Stomach (tissue), 9 donors: ENCODE measurements around the gene GATA3. TPM values are rescaled to one million over a fixed set of nuclear protein-coding genes. Genes with fewer than 3 reads are reported as not detected.

Source experiments
- DNase-seq, 2 donors: peaks; one replicate each; pipeline versions ENCODE4 v3.0.0 to v3.0.0-alpha.2; 2013 to 2019
- H3K27ac ChIP-seq, 5 donors: fragments of 200-600 bp in 4 of 5; sonication (generic) in 4 of 5; one replicate each; pipeline ENCODE4 v1.5.1; 2013 to 2019; ENCODE audit warnings: mild to moderate bottlenecking in 1 of 5, moderate library complexity in 1 of 5
- H3K27me3 ChIP-seq, 3 donors: fragments of 200-600 bp; sonication (generic); one replicate each; pipeline ENCODE4 v1.5.1; 2017 to 2019; ENCODE audit warnings: mixed run types in 1 of 3
- H3K36me3 ChIP-seq, 4 donors: fragments of 200-600 bp; sonication (generic); 1 replicate in 3 of 4; 2 replicates in 1 of 4; pipeline ENCODE4 v1.5.1; 2016 to 2019
- H3K4me1 ChIP-seq, 4 donors: fragments of 200-600 bp; sonication (generic); one replicate each; pipeline ENCODE4 v1.5.1; 2016 to 2019
- H3K4me3 ChIP-seq, 4 donors: fragments of 200-600 bp; sonication (generic) in 3 of 4; one replicate each; pipeline ENCODE4 v1.5.1; 2016 to 2019; ENCODE audit warnings: mild to moderate bottlenecking in 1 of 4
- H3K9me3 ChIP-seq, 4 donors: fragments of 200-600 bp; sonication (generic); one replicate each; pipeline ENCODE4 v1.5.1; 2016 to 2019
- CTCF ChIP-seq, 7 experiments: fragments of 450-650 bp in 4 of 7; fragments of 200-600 bp in 3 of 7; sonication (generic) in 3 of 7; IDR thresholded peaks; one replicate each; pipeline ENCODE4 v1.5.1; 2016 to 2019; ENCODE audit warnings: antibody characterized with exemption in 7 of 7, control low read depth in 2 of 7, mild to moderate bottlenecking in 1 of 7
- EP300 ChIP-seq: sonication (generic); formaldehyde crosslinking; IDR thresholded peaks from one replicate; pipeline ENCODE4 v1.6.1; 2017; ENCODE audit warnings: antibody characterized with exemption
- POLR2A ChIP-seq, 4 donors: fragments of 450-650 bp; IDR thresholded peaks; one replicate each; pipeline ENCODE4 v1.6.1; 2016; ENCODE audit warnings: antibody characterized with exemption in 4 of 4, control low read depth in 2 of 4, mild to moderate bottlenecking in 1 of 4, moderate library complexity in 1 of 4
- POLR2AphosphoS5 ChIP-seq, 3 donors: sonication (generic); formaldehyde crosslinking; IDR thresholded peaks; one replicate each; pipeline ENCODE4 v1.6.1; 2016; ENCODE audit warnings: antibody characterized with exemption in 3 of 3
- WGBS, 5 donors: extraction: QIAGEN DNeasy Blood & Tissue Kit in 3 of 5; methylation state at CpG; one replicate each; pipeline versions ENCODE4 v1.1.5 to v1.1.7; 2013 to 2018; 5-methylcytosine and 5-hydroxymethylcytosine counted together
- intact Hi-C: fragments of 100-400 bp; cut with DNase I; formaldehyde crosslinking; loops from one replicate; pipeline ENCODE4 v1.15.1; 2023; ENCODE audit warnings: low total_unique reads
- polyA plus RNA-seq, 3 donors: library from polyadenylated mRNA; stranded (reverse); fragments of 200-250 nt; gene quantifications; one replicate each; pipeline ENCODE4 v1.2.3, GENCODE V29; 2013
- total RNA-seq, 5 donors: library from RNA; depleted of rRNA; stranded (reverse); fragments of >200 nt; gene quantifications; one replicate each; pipeline versions ENCODE4 v1.1.0 to v1.2.3, GENCODE V29; 2014 to 2016
- donor health status: healthy with polysubstance abuse.
- donor health status: Bipolar disorder and iron deficiency.
- donor health status: healthy.

GATA3 gene
- total and polyA plus RNA-seq, 8 donors = 0.12 to 1.2 (median 0.18) TPM; not detected in 2

- WGBS, 5 donors = 72 to 82% (median 77%) methylated on average over 3 of the region's 3 CpGs
- H3K27ac ChIP-seq = no peak overlapping the region
- no peaks in the 10 kb centered on the region for H3K9me3 ChIP-seq
- no peak for DNase-seq
- no peaks in the 10 kb centered on the region for H3K4me1 ChIP-seq
- intact Hi-C loops = no loop called here
- peaks cover 0 to 33% (median 0%) of the 10 kb centered on the region in 3 donors for H3K27me3 ChIP-seq
- no peak for TF ChIP-seq POLR2AphosphoS5 (IDR thresholded peaks at IDR 0.05)
- no peak for TF ChIP-seq CTCF (IDR thresholded peaks at IDR 0.05)
- no peak for TF ChIP-seq EP300
- TF ChIP-seq POLR2A (IDR thresholded peaks at IDR 0.05) = no peak
- H3K36me3 ChIP-seq = no peaks in the 10 kb centered on the region
- H3K4me3 ChIP-seq = no peak overlapping the region
Measured at GRCh38 chr10:8071006-8071405, 16.5 kb downstream of the GATA3 start.

- Histone ChIP-seq H3K4me1 (no peaks in the 10 kb centered on the region), H3K9me3 (no peaks in the 10 kb centered on the region), H3K27me3 (peaks cover 0 to 28% (median 0%) of the 10 kb centered on the region in 3 donors), H3K27ac (no peak overlapping the region), H3K4me3 (no peak overlapping the region), H3K36me3 (no peaks in the 10 kb centered on the region)
- TF ChIP-seq EP300 (no peak), POLR2AphosphoS5 (IDR thresholded peaks at IDR 0.05) (no peak)
- no peak for DNase-seq
- intact Hi-C loops = no loop called here
- WGBS, 5 donors = 65 to 82% (median 70%) methylated on average over 5 of the region's 5 CpGs
Measured at GRCh38 chr10:8071666-8072065, 17.2 kb downstream of the GATA3 start.

GRCh38 chr10:8072211-8072610 is 17.7 kb downstream of the GATA3 start:
- TF ChIP-seq EP300 (no peak), CTCF (IDR thresholded peaks at IDR 0.05) (no peak), POLR2AphosphoS5 (IDR thresholded peaks at IDR 0.05) (no peak), POLR2A (IDR thresholded peaks at IDR 0.05) (no peak)
- Histone ChIP-seq H3K4me3 (no peak overlapping the region), H3K4me1 (no peaks in the 10 kb centered on the region), H3K9me3 (no peaks in the 10 kb centered on the region), H3K36me3 (no peaks in the 10 kb centered on the region), H3K27me3 (peaks cover 0 to 24% (median 0%) of the 10 kb centered on the region in 3 donors), H3K27ac (no peak overlapping the region)
- 57 to 82% (median 63%) methylated on average over 4 of the region's 4 CpGs for WGBS, 5 donors
- intact Hi-C loops = no loop called here
- no peak for DNase-seq

- Histone ChIP-seq H3K27ac (no peak overlapping the region), H3K4me1 (no peaks in the 10 kb centered on the region), H3K27me3 (peaks cover 0 to 39% (median 0%) of the 10 kb centered on the region in 3 donors), H3K9me3 (no peaks in the 10 kb centered on the region), H3K4me3 (no peak overlapping the region), H3K36me3 (no peaks in the 10 kb centered on the region)
- WGBS, 5 donors = 86 to 90% (median 87%) methylated on average over 15 of the region's 15 CpGs
- TF ChIP-seq POLR2A (IDR thresholded peaks at IDR 0.05) (no peak), EP300 (no peak), CTCF (IDR thresholded peaks at IDR 0.05) (no peak), POLR2AphosphoS5 (IDR thresholded peaks at IDR 0.05) (no peak)
- no peak for DNase-seq
- intact Hi-C loops = no loop called here
Measured at GRCh38 chr10:8073691-8074416, 19.4 kb downstream of the GATA3 start.

- no peaks in the 10 kb centered on the region for H3K4me1 ChIP-seq
- H3K27me3 ChIP-seq = peaks cover 0 to 49% (median 0%) of the 10 kb centered on the region in 3 donors
- no peak for DNase-seq
- intact Hi-C loops = no loop called here
- no peaks in the 10 kb centered on the region for H3K9me3 ChIP-seq
- H3K4me3 ChIP-seq = no peak overlapping the region
- TF ChIP-seq POLR2AphosphoS5 (IDR thresholded peaks at IDR 0.05) (no peak), CTCF (IDR thresholded peaks at IDR 0.05) (no peak)
- H3K36me3 ChIP-seq = no peaks in the 10 kb centered on the region
- 90 to 93% (median 91%) methylated on average over 14 of the region's 14 CpGs for WGBS, 5 donors
- no peak overlapping the region for H3K27ac ChIP-seq
Measured at GRCh38 chr10:8074881-8075280, 20.4 kb downstream of the GATA3 start.
